PC-3 (cell line): ENCODE results near the gene ZXDC. TPM values are rescaled to one million over a fixed set of nuclear protein-coding genes. Genes with fewer than 3 reads are reported as not detected.

Experiments used
- ATAC-seq: fragments of 200-7000 bp; cut with Tn5 transposase; 2 replicates; pipeline ENCODE4 v1.9.1; 2020; ENCODE audit warnings: mild to moderate bottlenecking, moderate library complexity
- BruUV-seq: library from RNA; stranded (reverse); fragments of 400-500 nt; replicated peaks from 2 replicates; lab custom pipeline; 2021; lab: Mats Ljungman, UMichigan
- CTCF ChIA-PET: fragments of 300-600 bp; sonication (Branson Sonifier 250); formaldehyde crosslinking; loops from one replicate; lab custom pipeline; 2022; ENCODE audit warnings: antibody characterized with exemption; lab: Charles Lee
- POLR2A ChIA-PET: fragments of 300-600 bp; sonication (Branson Sonifier 250); formaldehyde crosslinking; loops from one replicate; lab custom pipeline; 2022; ENCODE audit warnings: antibody characterized with exemption; ENCODE audit not compliant: unreplicated experiment; lab: Charles Lee
- DNase-seq: peaks from one replicate; pipeline ENCODE4 v3.0.0-alpha.2; 2015
- H2AFZ ChIP-seq: fragments of 300-600 bp; sonication (generic); 2 replicates; pipeline ENCODE4 v1.6.0; 2016; ENCODE audit warnings: antibody characterized with exemption, low read length
- H3F3A ChIP-seq: fragments of 300-600 bp; sonication (generic); one replicate; pipeline ENCODE4 v1.6.0; 2017; ENCODE audit warnings: antibody characterized with exemption, low read length, control low read depth, mild to moderate bottlenecking; ENCODE audit not compliant: unreplicated experiment
- H3K27ac ChIP-seq: fragments of 300-600 bp; sonication (generic); 2 replicates; pipeline ENCODE4 v1.5.1; 2016; ENCODE audit warnings: mild to moderate bottlenecking, low read length
- H3K27me3 ChIP-seq: fragments of 300-600 bp; sonication (generic); 2 replicates; pipeline ENCODE4 v1.6.1; 2016; ENCODE audit warnings: low read length, mixed read lengths
- H3K36me3 ChIP-seq: fragments of 300-600 bp; sonication (generic); 2 replicates; pipeline ENCODE4 v1.6.1; 2016; ENCODE audit warnings: low read depth, mixed run types, low read length, mixed read lengths
- H3K4me1 ChIP-seq: fragments of 300-600 bp; sonication (generic); 2 replicates; pipeline ENCODE4 v1.5.1; 2016; ENCODE audit warnings: low read length; ENCODE audit not compliant: insufficient read depth
- H3K4me2 ChIP-seq: fragments of 300-600 bp; sonication (generic); 2 replicates; pipeline ENCODE4 v1.6.0; 2016; ENCODE audit warnings: low read length
- H3K4me3 ChIP-seq: fragments of 300-600 bp; sonication (generic); 2 replicates; pipeline ENCODE4 v1.5.1; 2016; ENCODE audit warnings: mild to moderate bottlenecking, low read length, mixed read lengths
- H3K79me2 ChIP-seq: fragments of 300-600 bp; sonication (generic); 2 replicates; pipeline ENCODE4 v1.6.1; 2017; ENCODE audit warnings: low read length, mixed read lengths
- H3K9ac ChIP-seq: fragments of 300-600 bp; sonication (generic); 2 replicates; pipeline ENCODE4 v1.6.0; 2016; ENCODE audit warnings: mild to moderate bottlenecking, low read length
- H3K9me2 ChIP-seq: fragments of 300-600 bp; sonication (generic); replicated peaks from 2 replicates; pipeline ENCODE4 v1.6.1; 2016; ENCODE audit warnings: mixed run types, low read length, mixed read lengths
- H3K9me3 ChIP-seq: fragments of 300-600 bp; sonication (generic); 2 replicates; pipeline ENCODE4 v1.6.1; 2016; ENCODE audit warnings: low read length, mixed read lengths
- H4K20me1 ChIP-seq: fragments of 300-600 bp; sonication (generic); 2 replicates; pipeline ENCODE4 v1.6.1; 2016; ENCODE audit warnings: low read length, mixed read lengths
- EZH2 ChIP-seq: fragments of 300-600 bp; sonication (generic); IDR thresholded peaks from one replicate; pipeline ENCODE4 v1.6.1; 2017; ENCODE audit warnings: antibody characterized with exemption, mild to moderate bottlenecking, low read length; ENCODE audit not compliant: unreplicated experiment
- EZH2phosphoT487 ChIP-seq: fragments of 300-600 bp; sonication (generic); IDR thresholded peaks from 2 replicates; pipeline ENCODE4 v1.6.1; 2018; ENCODE audit warnings: mild to moderate bottlenecking, antibody characterized with exemption, low read length, borderline replicate concordance
- intact Hi-C: fragments of 100-400 bp; cut with micrococcal nuclease; formaldehyde crosslinking; loops from 2 replicates; pipeline ENCODE4 v1.9.0; 2023
- total RNA-seq: library from RNA; depleted of rRNA; stranded (reverse); fragments of >200 nt; gene quantifications from 2 replicates; pipeline ENCODE4 v1.2.3, GENCODE V29; 2014
- TF ChIP-seq, protein P1 (sequence below): fragments of 300-600 bp; sonication (generic); conservative IDR thresholded peaks from 2 replicates; pipeline ENCODE4 v1.5.1; 2017; ENCODE audit warnings: antibody characterized with exemption, low read depth, mild to moderate bottlenecking, low read length

Gene ZXDC
- total RNA-seq, 1 experiment from 2014 or later = 18.7 TPM

DNA sequence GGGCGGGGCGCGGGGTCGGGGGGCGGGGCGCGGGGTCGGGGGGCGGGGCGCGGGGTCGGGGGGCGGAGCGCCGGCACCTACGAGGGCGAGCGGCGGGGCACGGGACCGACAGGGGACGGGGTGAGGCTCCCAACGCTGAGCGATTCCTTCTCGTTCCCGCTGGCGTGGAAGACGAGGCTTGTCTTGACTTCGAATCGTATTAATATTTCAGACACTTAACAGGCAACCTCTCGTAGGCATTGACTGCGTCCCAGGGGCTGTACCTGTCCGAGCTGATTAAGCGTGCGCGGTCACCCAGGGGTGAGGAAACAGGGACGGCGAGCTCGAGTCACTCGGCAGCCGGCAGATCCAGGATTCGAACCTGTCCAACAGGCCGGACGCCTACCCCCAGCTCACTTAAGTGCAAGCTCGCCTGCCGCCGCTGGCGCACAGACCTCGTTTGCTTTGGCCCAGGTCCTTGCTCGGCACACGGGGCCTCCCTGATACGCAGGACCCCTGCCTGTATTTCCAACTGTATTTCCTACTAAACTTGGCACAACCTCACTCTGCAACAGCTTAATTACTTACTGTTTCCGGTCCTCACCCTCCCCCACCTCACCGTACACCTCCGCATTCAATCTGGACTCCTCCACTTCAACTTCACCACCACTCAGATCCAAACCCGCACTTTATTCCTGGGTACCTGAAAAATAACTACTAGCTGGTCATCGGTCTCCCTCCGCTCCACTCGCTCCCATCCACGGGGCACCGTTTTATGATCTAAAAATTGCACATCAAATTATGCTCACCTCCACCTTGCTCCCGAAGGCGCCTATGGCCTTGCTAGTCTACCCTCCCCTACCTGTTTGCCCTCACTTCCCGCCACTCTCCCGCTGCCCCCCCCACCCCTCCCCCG, 722 bp upstream of the ZXDC start:
- peaks cover 20% of the 10 kb centered on the region for H3K4me1 ChIP-seq
- no peaks in the 10 kb centered on the region for H3K9me3 ChIP-seq
- H3K79me2 ChIP-seq = peaks cover 37% of the 10 kb centered on the region
- peak overlapping the region; percentile 88 for H3K4me2 ChIP-seq
- H4K20me1 ChIP-seq = peaks cover 23% of the 10 kb centered on the region
- peak; percentile 26 for DNase-seq
- peak; percentile 16 for ATAC-seq
- ChIA-PET CTCF (no interaction called here), POLR2A (no interaction called here)
- peak overlapping the region; percentile 58 for H3K9ac ChIP-seq
- TSS peak; percentile 98 for BruUV-seq
- no peaks in the 10 kb centered on the region for H3K9me2 ChIP-seq
- H3K4me3 ChIP-seq = peak overlapping the region; percentile 73
- H3K27me3 ChIP-seq = no peaks in the 10 kb centered on the region
- TF ChIP-seq EZH2 (no peak), EZH2phosphoT487 (no peak)
- TF ChIP-seq, protein P1, sequence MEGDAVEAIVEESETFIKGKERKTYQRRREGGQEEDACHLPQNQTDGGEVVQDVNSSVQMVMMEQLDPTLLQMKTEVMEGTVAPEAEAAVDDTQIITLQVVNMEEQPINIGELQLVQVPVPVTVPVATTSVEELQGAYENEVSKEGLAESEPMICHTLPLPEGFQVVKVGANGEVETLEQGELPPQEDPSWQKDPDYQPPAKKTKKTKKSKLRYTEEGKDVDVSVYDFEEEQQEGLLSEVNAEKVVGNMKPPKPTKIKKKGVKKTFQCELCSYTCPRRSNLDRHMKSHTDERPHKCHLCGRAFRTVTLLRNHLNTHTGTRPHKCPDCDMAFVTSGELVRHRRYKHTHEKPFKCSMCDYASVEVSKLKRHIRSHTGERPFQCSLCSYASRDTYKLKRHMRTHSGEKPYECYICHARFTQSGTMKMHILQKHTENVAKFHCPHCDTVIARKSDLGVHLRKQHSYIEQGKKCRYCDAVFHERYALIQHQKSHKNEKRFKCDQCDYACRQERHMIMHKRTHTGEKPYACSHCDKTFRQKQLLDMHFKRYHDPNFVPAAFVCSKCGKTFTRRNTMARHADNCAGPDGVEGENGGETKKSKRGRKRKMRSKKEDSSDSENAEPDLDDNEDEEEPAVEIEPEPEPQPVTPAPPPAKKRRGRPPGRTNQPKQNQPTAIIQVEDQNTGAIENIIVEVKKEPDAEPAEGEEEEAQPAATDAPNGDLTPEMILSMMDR = no peak
- intact Hi-C loops = loop anchor here (5.0 kb wide), 1 partner anchor 559 kb away; no protein-coding TSS in a partner anchor
- no peaks in the 10 kb centered on the region; the same call in 1 of the 2 replicates for H3K36me3 ChIP-seq
- H2AFZ ChIP-seq = peak overlapping the region; percentile 95
- no peaks in the 10 kb centered on the region for H3F3A ChIP-seq
- no peak overlapping the region for H3K27ac ChIP-seq

DNA sequence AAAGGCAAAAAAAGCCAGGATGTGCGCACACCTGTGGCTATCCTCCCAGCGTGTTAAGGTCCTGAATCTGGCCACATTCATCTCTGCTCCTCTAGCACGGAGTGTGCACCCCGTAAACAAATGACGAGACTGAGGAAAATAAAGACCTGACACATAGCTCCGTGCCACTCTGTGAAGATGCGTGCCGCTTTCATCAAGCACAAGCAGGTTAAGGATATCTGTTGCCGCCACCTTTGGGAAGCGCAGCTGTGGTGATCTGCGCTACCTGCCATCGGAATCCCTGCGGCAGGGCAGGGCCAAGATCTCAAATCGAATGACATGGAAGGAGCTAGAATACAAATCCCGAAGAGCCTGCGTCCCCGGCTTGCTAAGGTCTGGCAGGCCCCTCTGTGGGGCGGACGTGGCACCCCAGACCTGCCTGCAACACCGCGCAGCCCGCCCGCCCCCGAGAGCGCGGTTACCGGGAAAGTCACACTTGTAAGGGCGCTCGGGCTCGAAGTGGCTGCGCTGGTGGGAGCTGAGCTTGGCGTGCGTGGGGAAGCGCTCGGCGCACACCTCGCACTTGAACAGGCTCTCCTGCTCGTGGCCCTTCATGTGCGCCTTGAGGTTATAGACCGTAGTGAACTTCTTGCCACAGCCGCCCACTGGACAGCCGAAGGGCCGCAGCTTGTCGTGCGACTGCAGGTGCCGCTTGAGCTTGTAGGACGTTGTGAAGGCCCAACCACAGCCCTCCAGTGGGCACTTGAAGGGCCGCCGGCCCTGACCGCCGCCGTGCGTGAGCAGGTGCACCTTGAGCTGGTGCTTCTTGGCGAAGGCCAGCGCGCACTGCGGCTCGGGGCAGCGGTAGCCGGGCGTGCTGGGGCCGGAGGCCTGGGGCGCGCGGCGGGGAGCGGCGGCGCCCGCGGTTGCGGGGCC, 936 bp downstream of the ZXDC start:
- no peak for TF ChIP-seq EZH2
- TF ChIP-seq EZH2phosphoT487 = no peak
- TF ChIP-seq, protein P1 = no peak
- H3F3A ChIP-seq = no peaks in the 10 kb centered on the region
- BruUV-seq = TSS peak; percentile 45
- CTCF ChIA-PET = no interaction called here
- H3K9me3 ChIP-seq = no peaks in the 10 kb centered on the region
- H3K9me2 ChIP-seq = no peaks in the 10 kb centered on the region
- peak overlapping the region; percentile 77 for H3K4me3 ChIP-seq
- DNase-seq (peak; percentile 7), ATAC-seq (peak; percentile 16)
- H3K27me3 ChIP-seq = no peaks in the 10 kb centered on the region
- peak overlapping the region; percentile 86 for H3K4me2 ChIP-seq
- H3K9ac ChIP-seq = peak overlapping the region; percentile 57
- peaks cover 49% of the 10 kb centered on the region for H3K79me2 ChIP-seq
- H4K20me1 ChIP-seq = peaks cover 23% of the 10 kb centered on the region
- POLR2A ChIA-PET = no interaction called here
- intact Hi-C loops = loop anchor here (5.0 kb wide), 1 partner anchor 557 kb away; no protein-coding TSS in a partner anchor
- peaks cover 20% of the 10 kb centered on the region for H3K4me1 ChIP-seq
- no peak overlapping the region for H2AFZ ChIP-seq
- H3K27ac ChIP-seq = no peak overlapping the region
- H3K36me3 ChIP-seq = peaks cover 10% of the 10 kb centered on the region; the same call in 1 of the 2 replicates
